ENCODE measurements around the gene PSMD6. TPM values are rescaled to one million over a fixed set of nuclear protein-coding genes. Genes with fewer than 3 reads are reported as not detected.

PSMD6 gene
- total RNA-seq: 86.1 and 112 TPM in 2 replicates

DNA sequence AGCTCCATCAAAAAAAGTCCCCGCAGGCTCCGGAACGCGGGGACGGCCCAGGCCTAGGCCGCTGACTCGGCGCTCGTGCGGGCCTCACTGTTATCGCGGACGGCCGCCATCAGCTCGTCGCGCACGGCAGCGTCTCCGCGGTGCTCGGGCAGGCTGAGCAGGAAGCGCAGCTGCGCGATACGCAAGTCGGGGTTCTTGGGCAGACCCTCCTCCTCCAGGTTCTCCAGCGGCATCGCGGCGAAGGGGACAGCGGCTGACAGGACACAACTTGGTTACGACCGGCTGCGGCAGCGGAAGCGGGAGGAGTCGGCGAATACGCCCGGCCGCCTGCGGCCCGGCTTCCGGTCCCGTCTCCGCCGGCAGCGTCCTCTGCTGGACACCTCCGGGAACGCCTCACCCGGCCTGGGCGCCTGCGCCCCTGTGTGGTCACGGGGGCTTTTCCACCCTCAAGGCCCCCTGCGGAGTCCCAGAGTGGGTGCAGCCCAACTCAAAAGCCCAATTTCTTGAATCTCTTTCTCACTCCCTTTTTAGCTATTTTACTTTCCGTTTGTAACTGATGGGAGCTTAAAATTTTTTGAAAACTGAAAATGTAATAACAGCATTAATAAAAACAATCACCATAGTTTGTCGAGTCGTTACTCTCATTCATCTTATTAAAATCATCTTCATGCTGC is at the start of gene PSMD6:
Gene PSMD6 (minus strand): TSS at position 308 of the 674 bp plus-strand sequence. CDS start 75 bp downstream, at position 233.

Other genes starting within 250 kb of the PSMD6 start
- gene C3orf49, start 204.2 kb downstream of the PSMD6 start, total RNA-seq: not detected in 2 replicates
- gene THOC7, start 159.7 kb downstream of the PSMD6 start, total RNA-seq: 72.8 and 107 TPM in 2 replicates
- gene ATXN7, start 159.6 kb downstream of the PSMD6 start, total RNA-seq: 8.0 and 9.8 TPM in 2 replicates
- gene SCAANT1, start 111.1 kb downstream of the PSMD6 start, total RNA-seq: not detected in 2 replicates
- gene PRICKLE2, start 202.0 kb upstream of the PSMD6 start, total RNA-seq: 7.5 and 8.4 TPM in 2 replicates